GM23338 (cell line): ENCODE data around the gene CFAP298.

Source experiments
- CREB1 ChIP-seq: fragments of 250-450 bp; sonication (Bioruptor Pico); IDR thresholded peaks from 2 replicates; pipeline ENCODE4 v1.5.0; 2020; ENCODE audit warnings: low read depth, mild to moderate bottlenecking, moderate library complexity
- EZH2 ChIP-seq: fragments of 200-600 bp; sonication (generic); IDR thresholded peaks from one replicate; pipeline ENCODE4 v1.8.0; 2017; ENCODE audit warnings: antibody characterized with exemption, mild to moderate bottlenecking, low read depth; ENCODE audit not compliant: unreplicated experiment
- EZH2phosphoT487 ChIP-seq: fragments of 200-600 bp; sonication (generic); IDR thresholded peaks from one replicate; pipeline ENCODE4 v1.8.1; 2018; ENCODE audit warnings: antibody characterized with exemption; ENCODE audit not compliant: unreplicated experiment
- JUNB ChIP-seq: IDR thresholded peaks from one replicate; pipeline ENCODE4 v1.6.1; 2016; ENCODE audit warnings: antibody characterized with exemption; ENCODE audit not compliant: unreplicated experiment
- NANOG ChIP-seq: IDR thresholded peaks from 2 replicates; pipeline ENCODE4 v1.6.1; 2016; ENCODE audit warnings: antibody characterized with exemption, borderline replicate concordance
- POLR2AphosphoS5 ChIP-seq: IDR thresholded peaks from 2 replicates; pipeline ENCODE4 v1.6.1; 2016; ENCODE audit warnings: antibody characterized with exemption, low read depth
- STAT1 ChIP-seq: IDR thresholded peaks from one replicate; pipeline ENCODE4 v1.6.1; 2016; ENCODE audit warnings: antibody characterized with exemption; ENCODE audit not compliant: unreplicated experiment
- ZNF114 ChIP-seq: fragments of 250-450 bp; sonication (Bioruptor Pico); IDR thresholded peaks from 2 replicates; pipeline ENCODE4 v1.5.0; 2020; ENCODE audit warnings: mild to moderate bottlenecking, moderate library complexity
- ZNF331 ChIP-seq: fragments of 250-450 bp; sonication (Bioruptor Pico); IDR thresholded peaks from 2 replicates; pipeline ENCODE4 v1.5.0; 2020; ENCODE audit warnings: low read depth, mild to moderate bottlenecking, moderate library complexity
- TF ChIP-seq, protein P1 (sequence below), 2 experiments: fragments of 200-600 bp in 1 of 2; sonication (generic) in 1 of 2; conservative IDR thresholded peaks; 2 replicates each; pipeline versions ENCODE4 v1.5.1 to v1.6.1; 2016 to 2017; ENCODE audit warnings: antibody characterized with exemption in 2 of 2, low read depth in 2 of 2, mild to moderate bottlenecking in 2 of 2, moderate library complexity in 1 of 2
- TF ChIP-seq, protein P2 (sequence below): IDR thresholded peaks from one replicate; pipeline ENCODE4 v1.6.1; 2018; ENCODE audit warnings: antibody characterized with exemption; ENCODE audit not compliant: unreplicated experiment
- TF ChIP-seq, protein P3 (sequence below): IDR thresholded peaks from 2 replicates; pipeline ENCODE4 v1.6.1; 2016; ENCODE audit warnings: antibody characterized with exemption
- TF ChIP-seq, protein P4 (sequence below): fragments of 250-450 bp; sonication (Bioruptor Pico); IDR thresholded peaks from 2 replicates; pipeline ENCODE4 v1.5.0; 2020; ENCODE audit warnings: mild to moderate bottlenecking, moderate library complexity

DNA sequence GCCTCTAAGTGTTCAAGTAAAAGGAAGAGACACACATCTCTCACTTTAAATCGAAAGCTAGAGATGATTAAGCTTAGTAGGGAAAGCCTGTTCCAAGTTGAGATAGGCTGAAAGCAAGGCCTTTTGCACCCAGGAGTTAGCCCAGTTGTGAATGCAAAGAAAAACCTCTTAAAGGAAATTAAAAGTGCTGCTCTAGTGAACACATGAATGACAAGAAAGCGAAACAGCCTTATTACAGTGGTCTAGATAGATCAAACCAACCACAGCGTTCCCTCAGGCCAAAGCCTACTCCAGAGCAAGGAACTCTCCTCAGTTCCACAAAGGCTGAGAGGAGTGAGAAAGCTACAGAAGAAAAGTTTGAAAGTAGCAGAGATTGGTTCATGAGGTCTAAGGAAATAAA, 41.7 kb downstream of the CFAP298 start:
- TF ChIP-seq, protein P1, sequence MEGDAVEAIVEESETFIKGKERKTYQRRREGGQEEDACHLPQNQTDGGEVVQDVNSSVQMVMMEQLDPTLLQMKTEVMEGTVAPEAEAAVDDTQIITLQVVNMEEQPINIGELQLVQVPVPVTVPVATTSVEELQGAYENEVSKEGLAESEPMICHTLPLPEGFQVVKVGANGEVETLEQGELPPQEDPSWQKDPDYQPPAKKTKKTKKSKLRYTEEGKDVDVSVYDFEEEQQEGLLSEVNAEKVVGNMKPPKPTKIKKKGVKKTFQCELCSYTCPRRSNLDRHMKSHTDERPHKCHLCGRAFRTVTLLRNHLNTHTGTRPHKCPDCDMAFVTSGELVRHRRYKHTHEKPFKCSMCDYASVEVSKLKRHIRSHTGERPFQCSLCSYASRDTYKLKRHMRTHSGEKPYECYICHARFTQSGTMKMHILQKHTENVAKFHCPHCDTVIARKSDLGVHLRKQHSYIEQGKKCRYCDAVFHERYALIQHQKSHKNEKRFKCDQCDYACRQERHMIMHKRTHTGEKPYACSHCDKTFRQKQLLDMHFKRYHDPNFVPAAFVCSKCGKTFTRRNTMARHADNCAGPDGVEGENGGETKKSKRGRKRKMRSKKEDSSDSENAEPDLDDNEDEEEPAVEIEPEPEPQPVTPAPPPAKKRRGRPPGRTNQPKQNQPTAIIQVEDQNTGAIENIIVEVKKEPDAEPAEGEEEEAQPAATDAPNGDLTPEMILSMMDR (conservative IDR thresholded peaks at IDR 0.05; ENCODE audit: low read depth in 2 of 2) = no peak
- TF ChIP-seq CREB1 (CRISPR knock-in tag) = no peak
- no peak for TF ChIP-seq POLR2AphosphoS5
- TF ChIP-seq EZH2phosphoT487 = no peak
- TF ChIP-seq STAT1 = no peak
- TF ChIP-seq, protein P2, sequence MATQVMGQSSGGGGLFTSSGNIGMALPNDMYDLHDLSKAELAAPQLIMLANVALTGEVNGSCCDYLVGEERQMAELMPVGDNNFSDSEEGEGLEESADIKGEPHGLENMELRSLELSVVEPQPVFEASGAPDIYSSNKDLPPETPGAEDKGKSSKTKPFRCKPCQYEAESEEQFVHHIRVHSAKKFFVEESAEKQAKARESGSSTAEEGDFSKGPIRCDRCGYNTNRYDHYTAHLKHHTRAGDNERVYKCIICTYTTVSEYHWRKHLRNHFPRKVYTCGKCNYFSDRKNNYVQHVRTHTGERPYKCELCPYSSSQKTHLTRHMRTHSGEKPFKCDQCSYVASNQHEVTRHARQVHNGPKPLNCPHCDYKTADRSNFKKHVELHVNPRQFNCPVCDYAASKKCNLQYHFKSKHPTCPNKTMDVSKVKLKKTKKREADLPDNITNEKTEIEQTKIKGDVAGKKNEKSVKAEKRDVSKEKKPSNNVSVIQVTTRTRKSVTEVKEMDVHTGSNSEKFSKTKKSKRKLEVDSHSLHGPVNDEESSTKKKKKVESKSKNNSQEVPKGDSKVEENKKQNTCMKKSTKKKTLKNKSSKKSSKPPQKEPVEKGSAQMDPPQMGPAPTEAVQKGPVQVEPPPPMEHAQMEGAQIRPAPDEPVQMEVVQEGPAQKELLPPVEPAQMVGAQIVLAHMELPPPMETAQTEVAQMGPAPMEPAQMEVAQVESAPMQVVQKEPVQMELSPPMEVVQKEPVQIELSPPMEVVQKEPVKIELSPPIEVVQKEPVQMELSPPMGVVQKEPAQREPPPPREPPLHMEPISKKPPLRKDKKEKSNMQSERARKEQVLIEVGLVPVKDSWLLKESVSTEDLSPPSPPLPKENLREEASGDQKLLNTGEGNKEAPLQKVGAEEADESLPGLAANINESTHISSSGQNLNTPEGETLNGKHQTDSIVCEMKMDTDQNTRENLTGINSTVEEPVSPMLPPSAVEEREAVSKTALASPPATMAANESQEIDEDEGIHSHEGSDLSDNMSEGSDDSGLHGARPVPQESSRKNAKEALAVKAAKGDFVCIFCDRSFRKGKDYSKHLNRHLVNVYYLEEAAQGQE = no peak
- TF ChIP-seq NANOG = no peak
- no peak for TF ChIP-seq EZH2
- TF ChIP-seq, protein P3, sequence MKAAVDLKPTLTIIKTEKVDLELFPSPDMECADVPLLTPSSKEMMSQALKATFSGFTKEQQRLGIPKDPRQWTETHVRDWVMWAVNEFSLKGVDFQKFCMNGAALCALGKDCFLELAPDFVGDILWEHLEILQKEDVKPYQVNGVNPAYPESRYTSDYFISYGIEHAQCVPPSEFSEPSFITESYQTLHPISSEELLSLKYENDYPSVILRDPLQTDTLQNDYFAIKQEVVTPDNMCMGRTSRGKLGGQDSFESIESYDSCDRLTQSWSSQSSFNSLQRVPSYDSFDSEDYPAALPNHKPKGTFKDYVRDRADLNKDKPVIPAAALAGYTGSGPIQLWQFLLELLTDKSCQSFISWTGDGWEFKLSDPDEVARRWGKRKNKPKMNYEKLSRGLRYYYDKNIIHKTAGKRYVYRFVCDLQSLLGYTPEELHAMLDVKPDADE = no peak
- no peak for TF ChIP-seq ZNF114 (CRISPR knock-in tag)
- TF ChIP-seq JUNB = no peak
- TF ChIP-seq, protein P4, sequence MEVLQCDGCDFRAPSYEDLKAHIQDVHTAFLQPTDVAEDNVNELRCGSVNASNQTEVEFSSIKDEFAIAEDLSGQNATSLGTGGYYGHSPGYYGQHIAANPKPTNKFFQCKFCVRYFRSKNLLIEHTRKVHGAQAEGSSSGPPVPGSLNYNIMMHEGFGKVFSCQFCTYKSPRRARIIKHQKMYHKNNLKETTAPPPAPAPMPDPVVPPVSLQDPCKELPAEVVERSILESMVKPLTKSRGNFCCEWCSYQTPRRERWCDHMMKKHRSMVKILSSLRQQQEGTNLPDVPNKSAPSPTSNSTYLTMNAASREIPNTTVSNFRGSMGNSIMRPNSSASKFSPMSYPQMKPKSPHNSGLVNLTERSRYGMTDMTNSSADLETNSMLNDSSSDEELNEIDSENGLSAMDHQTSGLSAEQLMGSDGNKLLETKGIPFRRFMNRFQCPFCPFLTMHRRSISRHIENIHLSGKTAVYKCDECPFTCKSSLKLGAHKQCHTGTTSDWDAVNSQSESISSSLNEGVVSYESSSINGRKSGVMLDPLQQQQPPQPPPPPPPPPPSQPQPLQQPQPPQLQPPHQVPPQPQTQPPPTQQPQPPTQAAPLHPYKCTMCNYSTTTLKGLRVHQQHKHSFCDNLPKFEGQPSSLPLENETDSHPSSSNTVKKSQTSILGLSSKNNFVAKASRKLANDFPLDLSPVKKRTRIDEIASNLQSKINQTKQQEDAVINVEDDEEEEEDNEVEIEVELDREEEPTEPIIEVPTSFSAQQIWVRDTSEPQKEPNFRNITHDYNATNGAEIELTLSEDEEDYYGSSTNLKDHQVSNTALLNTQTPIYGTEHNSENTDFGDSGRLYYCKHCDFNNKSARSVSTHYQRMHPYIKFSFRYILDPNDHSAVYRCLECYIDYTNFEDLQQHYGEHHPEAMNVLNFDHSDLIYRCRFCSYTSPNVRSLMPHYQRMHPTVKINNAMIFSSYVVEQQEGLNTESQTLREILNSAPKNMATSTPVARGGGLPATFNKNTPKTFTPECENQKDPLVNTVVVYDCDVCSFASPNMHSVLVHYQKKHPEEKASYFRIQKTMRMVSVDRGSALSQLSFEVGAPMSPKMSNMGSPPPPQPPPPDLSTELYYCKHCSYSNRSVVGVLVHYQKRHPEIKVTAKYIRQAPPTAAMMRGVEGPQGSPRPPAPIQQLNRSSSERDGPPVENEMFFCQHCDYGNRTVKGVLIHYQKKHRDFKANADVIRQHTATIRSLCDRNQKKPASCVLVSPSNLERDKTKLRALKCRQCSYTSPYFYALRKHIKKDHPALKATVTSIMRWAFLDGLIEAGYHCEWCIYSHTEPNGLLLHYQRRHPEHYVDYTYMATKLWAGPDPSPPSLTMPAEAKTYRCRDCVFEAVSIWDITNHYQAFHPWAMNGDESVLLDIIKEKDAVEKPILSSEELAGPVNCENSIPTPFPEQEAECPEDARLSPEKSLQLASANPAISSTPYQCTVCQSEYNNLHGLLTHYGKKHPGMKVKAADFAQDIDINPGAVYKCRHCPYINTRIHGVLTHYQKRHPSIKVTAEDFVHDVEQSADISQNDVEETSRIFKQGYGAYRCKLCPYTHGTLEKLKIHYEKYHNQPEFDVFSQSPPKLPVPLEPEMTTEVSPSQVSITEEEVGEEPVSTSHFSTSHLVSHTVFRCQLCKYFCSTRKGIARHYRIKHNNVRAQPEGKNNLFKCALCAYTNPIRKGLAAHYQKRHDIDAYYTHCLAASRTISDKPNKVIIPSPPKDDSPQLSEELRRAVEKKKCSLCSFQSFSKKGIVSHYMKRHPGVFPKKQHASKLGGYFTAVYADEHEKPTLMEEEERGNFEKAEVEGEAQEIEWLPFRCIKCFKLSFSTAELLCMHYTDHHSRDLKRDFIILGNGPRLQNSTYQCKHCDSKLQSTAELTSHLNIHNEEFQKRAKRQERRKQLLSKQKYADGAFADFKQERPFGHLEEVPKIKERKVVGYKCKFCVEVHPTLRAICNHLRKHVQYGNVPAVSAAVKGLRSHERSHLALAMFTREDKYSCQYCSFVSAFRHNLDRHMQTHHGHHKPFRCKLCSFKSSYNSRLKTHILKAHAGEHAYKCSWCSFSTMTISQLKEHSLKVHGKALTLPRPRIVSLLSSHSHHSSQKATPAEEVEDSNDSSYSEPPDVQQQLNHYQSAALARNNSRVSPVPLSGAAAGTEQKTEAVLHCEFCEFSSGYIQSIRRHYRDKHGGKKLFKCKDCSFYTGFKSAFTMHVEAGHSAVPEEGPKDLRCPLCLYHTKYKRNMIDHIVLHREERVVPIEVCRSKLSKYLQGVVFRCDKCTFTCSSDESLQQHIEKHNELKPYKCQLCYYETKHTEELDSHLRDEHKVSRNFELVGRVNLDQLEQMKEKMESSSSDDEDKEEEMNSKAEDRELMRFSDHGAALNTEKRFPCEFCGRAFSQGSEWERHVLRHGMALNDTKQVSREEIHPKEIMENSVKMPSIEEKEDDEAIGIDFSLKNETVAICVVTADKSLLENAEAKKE = no peak
- TF ChIP-seq ZNF331 = no peak
